Measurements from ENCODE around the gene FRMD6.

FRMD6 gene

DNA sequence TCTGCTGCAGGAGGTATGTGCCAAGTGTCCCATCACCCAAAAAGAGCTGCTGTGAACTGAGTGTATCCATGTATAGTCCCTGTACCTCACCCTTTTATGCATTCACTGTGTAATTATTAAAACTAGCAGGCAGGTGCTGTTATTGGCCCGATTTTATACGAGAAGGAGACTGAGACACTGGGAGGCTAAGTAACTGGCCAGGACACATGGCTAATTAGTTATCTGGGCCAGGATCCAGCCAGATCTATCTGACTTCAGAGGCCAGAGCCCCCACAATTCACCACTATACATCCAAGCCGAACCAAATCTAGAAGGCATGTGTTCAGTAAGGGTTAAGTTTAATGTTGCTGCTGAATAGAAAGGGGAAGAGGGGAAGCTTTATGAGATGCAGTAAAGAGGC, 73.4 kb downstream of the FRMD6 start:
- TF ChIP-seq EZH2phosphoT487 (conservative IDR thresholded peaks at IDR 0.05; ENCODE audit: low read length) = no peak
- TF ChIP-seq, protein P1, sequence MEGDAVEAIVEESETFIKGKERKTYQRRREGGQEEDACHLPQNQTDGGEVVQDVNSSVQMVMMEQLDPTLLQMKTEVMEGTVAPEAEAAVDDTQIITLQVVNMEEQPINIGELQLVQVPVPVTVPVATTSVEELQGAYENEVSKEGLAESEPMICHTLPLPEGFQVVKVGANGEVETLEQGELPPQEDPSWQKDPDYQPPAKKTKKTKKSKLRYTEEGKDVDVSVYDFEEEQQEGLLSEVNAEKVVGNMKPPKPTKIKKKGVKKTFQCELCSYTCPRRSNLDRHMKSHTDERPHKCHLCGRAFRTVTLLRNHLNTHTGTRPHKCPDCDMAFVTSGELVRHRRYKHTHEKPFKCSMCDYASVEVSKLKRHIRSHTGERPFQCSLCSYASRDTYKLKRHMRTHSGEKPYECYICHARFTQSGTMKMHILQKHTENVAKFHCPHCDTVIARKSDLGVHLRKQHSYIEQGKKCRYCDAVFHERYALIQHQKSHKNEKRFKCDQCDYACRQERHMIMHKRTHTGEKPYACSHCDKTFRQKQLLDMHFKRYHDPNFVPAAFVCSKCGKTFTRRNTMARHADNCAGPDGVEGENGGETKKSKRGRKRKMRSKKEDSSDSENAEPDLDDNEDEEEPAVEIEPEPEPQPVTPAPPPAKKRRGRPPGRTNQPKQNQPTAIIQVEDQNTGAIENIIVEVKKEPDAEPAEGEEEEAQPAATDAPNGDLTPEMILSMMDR (IDR thresholded peaks at IDR 0.05; ENCODE audit: insufficient read depth, low read length, poor library complexity, severe bottlenecking) = no peak
- Histone ChIP-seq H3K4me3 (ENCODE audit: insufficient read depth, low read length, poor library complexity, severe bottlenecking) (no peak overlapping the region), H3K9ac (ENCODE audit: low read length) (no peak overlapping the region), H3K9me2 (replicated peaks; ENCODE audit: insufficient read depth, low read length) (no peaks in the 10 kb centered on the region), H3K36me3 (ENCODE audit: low read length) (no peaks in the 10 kb centered on the region), H3F3A (ENCODE audit: insufficient read depth) (no peaks in the 10 kb centered on the region), H3K27ac (ENCODE audit: low read depth, low read length) (no peak overlapping the region), H2AFZ (ENCODE audit: low read depth, low read length, severe bottlenecking) (no peak overlapping the region), H3K79me2 (ENCODE audit: insufficient read depth, low read length) (no peaks in the 10 kb centered on the region), H4K20me1 (ENCODE audit: low read depth, low read length) (no peaks in the 10 kb centered on the region), H3K9me3 (ENCODE audit: insufficient read depth, low read length) (no peaks in the 10 kb centered on the region), H3K4me2 (ENCODE audit: low read depth, low read length, poor library complexity, severe bottlenecking) (no peak overlapping the region), H3K27me3 (ENCODE audit: low read length) (no peaks in the 10 kb centered on the region)

DNA sequence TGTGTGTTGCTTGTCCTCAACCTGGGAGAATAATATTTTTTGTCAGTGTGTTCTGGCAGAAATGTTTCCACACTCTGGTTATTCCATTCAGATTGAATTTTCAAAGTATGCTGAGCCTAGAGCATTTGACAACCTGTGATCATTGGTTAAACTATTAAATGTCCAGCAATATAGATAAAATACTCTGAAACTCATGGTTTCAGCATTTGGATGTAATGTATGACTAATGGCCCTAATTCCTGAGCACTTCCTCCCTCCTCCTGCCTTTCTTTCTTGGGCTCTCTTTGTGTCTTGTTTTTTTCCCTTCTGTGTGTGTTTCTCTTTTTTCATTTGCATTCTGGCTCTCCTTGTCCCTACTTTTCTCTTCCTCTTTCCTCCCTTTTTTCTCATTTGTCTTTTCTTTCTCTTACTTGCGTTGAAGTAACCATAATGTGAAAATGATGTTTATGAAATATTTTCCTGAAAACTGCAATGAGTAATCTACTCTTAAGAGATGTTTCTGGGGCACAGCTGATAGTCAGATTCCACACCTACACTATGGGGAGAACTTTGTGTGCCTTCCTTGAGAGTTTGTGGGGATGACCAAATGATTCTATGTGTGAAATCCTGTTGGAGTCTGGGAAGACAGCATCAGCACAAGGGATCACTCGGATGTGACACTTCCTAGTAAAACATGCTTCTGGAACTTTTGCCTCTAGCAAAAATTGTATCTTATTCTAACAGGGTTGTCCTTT, 74.6 kb downstream of the FRMD6 start:
- TF ChIP-seq EZH2phosphoT487 (conservative IDR thresholded peaks at IDR 0.05; ENCODE audit: low read length) = no peak
- TF ChIP-seq, protein P1 (IDR thresholded peaks at IDR 0.05; ENCODE audit: insufficient read depth, low read length, poor library complexity, severe bottlenecking) = no peak
- no peaks in the 10 kb centered on the region for H3K36me3 ChIP-seq (ENCODE audit: low read length)
- no peaks in the 10 kb centered on the region for H3K27me3 ChIP-seq (ENCODE audit: low read length)
- no peaks in the 10 kb centered on the region for H4K20me1 ChIP-seq (ENCODE audit: low read depth, low read length)
- no peak overlapping the region for H3K4me3 ChIP-seq (ENCODE audit: insufficient read depth, low read length, poor library complexity, severe bottlenecking)
- H3K4me2 ChIP-seq (ENCODE audit: low read depth, low read length, poor library complexity, severe bottlenecking) = no peak overlapping the region
- no peaks in the 10 kb centered on the region for H3F3A ChIP-seq (ENCODE audit: insufficient read depth)
- H3K79me2 ChIP-seq (ENCODE audit: insufficient read depth, low read length) = no peaks in the 10 kb centered on the region
- no peaks in the 10 kb centered on the region for H3K9me2 ChIP-seq (replicated peaks; ENCODE audit: insufficient read depth, low read length)
- no peak overlapping the region for H2AFZ ChIP-seq (ENCODE audit: low read depth, low read length, severe bottlenecking)
- H3K9ac ChIP-seq (ENCODE audit: low read length) = no peak overlapping the region
- H3K9me3 ChIP-seq (ENCODE audit: insufficient read depth, low read length) = no peaks in the 10 kb centered on the region
- H3K27ac ChIP-seq (ENCODE audit: low read depth, low read length) = no peak overlapping the region

DNA sequence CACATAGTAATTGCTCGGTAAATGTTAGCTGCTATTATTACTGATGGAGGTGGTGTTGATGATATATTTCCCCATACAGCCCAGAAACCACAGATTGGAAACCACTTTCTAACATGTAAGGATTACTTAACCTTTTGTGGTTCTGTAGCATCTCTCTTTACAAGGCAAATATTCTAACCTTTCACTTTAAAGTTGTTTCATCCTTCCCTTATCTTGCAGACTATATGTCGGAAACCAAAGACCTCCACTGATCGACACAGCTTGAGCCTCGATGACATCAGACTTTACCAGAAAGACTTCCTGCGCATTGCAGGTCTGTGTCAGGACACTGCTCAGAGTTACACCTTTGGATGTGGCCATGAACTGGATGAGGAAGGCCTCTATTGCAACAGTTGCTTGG, 75.8 kb downstream of the FRMD6 start:
- Histone ChIP-seq H3K79me2 (ENCODE audit: insufficient read depth, low read length) (no peaks in the 10 kb centered on the region), H3K4me2 (ENCODE audit: low read depth, low read length, poor library complexity, severe bottlenecking) (no peak overlapping the region)

More for the DNA sequence above, 75.8 kb downstream of the FRMD6 start:
- Histone ChIP-seq H3K36me3 (ENCODE audit: low read length) (no peaks in the 10 kb centered on the region), H3K9ac (ENCODE audit: low read length) (no peak overlapping the region), H3K9me2 (replicated peaks; ENCODE audit: insufficient read depth, low read length) (no peaks in the 10 kb centered on the region), H3K9me3 (ENCODE audit: insufficient read depth, low read length) (no peaks in the 10 kb centered on the region), H3K27ac (ENCODE audit: low read depth, low read length) (no peak overlapping the region), H3K27me3 (ENCODE audit: low read length) (no peaks in the 10 kb centered on the region), H3F3A (ENCODE audit: insufficient read depth) (no peaks in the 10 kb centered on the region), H3K4me3 (ENCODE audit: insufficient read depth, low read length, poor library complexity, severe bottlenecking) (no peak overlapping the region), H2AFZ (ENCODE audit: low read depth, low read length, severe bottlenecking) (no peak overlapping the region), H4K20me1 (ENCODE audit: low read depth, low read length) (no peaks in the 10 kb centered on the region)
- no peak for TF ChIP-seq EZH2phosphoT487 (conservative IDR thresholded peaks at IDR 0.05; ENCODE audit: low read length)
- TF ChIP-seq, protein P1 (IDR thresholded peaks at IDR 0.05; ENCODE audit: insufficient read depth, low read length, poor library complexity, severe bottlenecking) = no peak
